K562 (cell line): Measurements from ENCODE around the gene ST6GALNAC3. TPM values are rescaled to one million over a fixed set of nuclear protein-coding genes. Genes with fewer than 3 reads are reported as not detected.

ENCODE experiments used
- E2F8 ChIP-seq: fragments of 450-650 bp; IDR thresholded peaks from 2 replicates; pipeline ENCODE4 v1.7.1; 2018; ENCODE audit warnings: mild to moderate bottlenecking, low read depth; ENCODE audit not compliant: partially characterized antibody
- PCBP2 ChIP-seq: fragments of 200-400 bp; formaldehyde crosslinking; IDR thresholded peaks from 2 replicates; pipeline ENCODE4 v1.6.1; 2018; ENCODE audit warnings: low read length, low read depth, mild to moderate bottlenecking, moderate library complexity; ENCODE audit not compliant: poor library complexity, severe bottlenecking
- ZNF609 ChIP-seq: sonication (generic); formaldehyde crosslinking; IDR thresholded peaks from 2 replicates; pipeline ENCODE4 v1.8.1; 2023; ENCODE audit warnings: missing genetic modification reagents, mild to moderate bottlenecking, borderline replicate concordance
- polyA plus RNA-seq, 8 experiments: library from polyadenylated mRNA; depleted of rRNA in 4 of 8; stranded (reverse) in 5 of 8; unstranded in 3 of 8; fragments of >200 nt; fragmentation: Nextera tagmentation in 2 of 8; fragmentation: Illumina TruSeq in 1 of 8; extraction: Ambion mirVana in 2 of 8; extraction: Trizol in 1 of 8; gene quantifications; 2 replicates each; pipeline versions ENCODE4 v1.2.1 to v1.2.3, GENCODE V29; 2011 to 2014; ENCODE audit warnings: inconsistent platforms in 1 of 8, missing spikeins in 1 of 8
- total RNA-seq, 7 experiments: library from RNA; depleted of rRNA in 6 of 7; stranded (reverse); fragments of >200 nt in 6 of 7; fragmentation: Illumina TruSeq in 2 of 7; extraction: Trizol in 2 of 7; gene quantifications; 2 replicates each; pipeline versions ENCODE4 v1.2.1 to v1.2.3, GENCODE V29; 2011 to 2021; ENCODE audit warnings: low replicate concordance in 1 of 7

ST6GALNAC3 gene
- total and polyA plus RNA-seq, 9 of the 15 experiments (the other 6 are each of a cell fraction or from before 2014, with no cell fraction given) = 0.04 to 0.29 (median 0.18) TPM; not detected in 6

- TF ChIP-seq E2F8 (no peak), ZNF609 (CRISPR knock-in tag) (no peak), PCBP2 (no peak)
Observed at GRCh38 chr1:76562292-76562691, 487.7 kb downstream of the ST6GALNAC3 start (continued).
